HG03469 (cell line): Measurements from ENCODE around the gene CFAP43.
A peak's percentile ranks its signal among the peaks of the same experiment; 100 is the strongest.

Source experiments
- ATAC-seq: cut with Tn5 transposase; IDR thresholded peaks from one replicate; pipeline ENCODE4 v1.9.1; 2021; ENCODE audit warnings: mild to moderate bottlenecking, moderate library complexity, moderate number of reproducible peaks; ENCODE audit not compliant: unreplicated experiment

Gene CFAP43

GRCh38 chr10:104142081-104142480, 90.1 kb downstream of the CFAP43 start:
- no peak for ATAC-seq

GRCh38 chr10:104139221-104139620, 92.9 kb downstream of the CFAP43 start:
- no peak for ATAC-seq

- no peak for ATAC-seq
Observed at GRCh38 chr10:104138131-104138530, 94.0 kb downstream of the CFAP43 start.

- ATAC-seq = no peak
Observed at GRCh38 chr10:104130041-104130440, 102.1 kb downstream of the CFAP43 start.

GRCh38 chr10:104128214-104128613, 104.0 kb downstream of the CFAP43 start:
- no peak for ATAC-seq

- no peak for ATAC-seq
Observed at GRCh38 chr10:104127411-104127810, 104.8 kb downstream of the CFAP43 start.

GRCh38 chr10:104123397-104123796, 108.8 kb downstream of the CFAP43 start:
- ATAC-seq = no peak

- no peak for ATAC-seq
Observed at GRCh38 chr10:104122225-104123107, 109.7 kb downstream of the CFAP43 start.

- peak; percentile 85 for ATAC-seq
Observed at GRCh38 chr10:104121485-104122224, 110.5 kb downstream of the CFAP43 start, which contains the start of gene SFR1. TSS of gene SFR1 (plus strand) at chr10:104122171. CDS start at chr10:104122184, 13 bp downstream.

- ATAC-seq = peak; percentile 29
Observed at GRCh38 chr10:104120903-104121484, 111.2 kb downstream of the CFAP43 start.

- ATAC-seq = no peak
Observed at GRCh38 chr10:104120512-104120902, 111.7 kb downstream of the CFAP43 start.

GRCh38 chr10:104119996-104120395, 112.2 kb downstream of the CFAP43 start:
- ATAC-seq = no peak

GRCh38 chr10:104117839-104118323, 114.3 kb downstream of the CFAP43 start:
- no peak for ATAC-seq

- ATAC-seq = no peak
Observed at GRCh38 chr10:104113376-104113956, 118.7 kb downstream of the CFAP43 start.

GRCh38 chr10:104109908-104110662, 122.1 kb downstream of the CFAP43 start:
- peak; percentile 60 for ATAC-seq

- no peak for ATAC-seq
Observed at GRCh38 chr10:104104926-104105325, 127.2 kb downstream of the CFAP43 start.

GRCh38 chr10:104104418-104104817, 127.7 kb downstream of the CFAP43 start:
- ATAC-seq = no peak

GRCh38 chr10:104103956-104104355, 128.2 kb downstream of the CFAP43 start:
- no peak for ATAC-seq

GRCh38 chr10:104101902-104102301, 130.3 kb downstream of the CFAP43 start:
- no peak for ATAC-seq

GRCh38 chr10:104100795-104101194, 131.4 kb downstream of the CFAP43 start:
- ATAC-seq = no peak
